Mesodermal cell (in vitro differentiated cells): ENCODE data around the gene ABCG8.

Experiments
- H3K27ac ChIP-seq: 2 replicates; pipeline ENCODE4 v1.7.0; 2013; ENCODE audit warnings: mild to moderate bottlenecking, low read depth, low read length, moderate library complexity; ENCODE audit not compliant: severe bottlenecking
- H3K36me3 ChIP-seq: 2 replicates; pipeline ENCODE4 v1.7.1; 2013; ENCODE audit warnings: mild to moderate bottlenecking, low read length, moderate library complexity; ENCODE audit not compliant: control insufficient read depth, insufficient read depth
- H3K4me1 ChIP-seq: one replicate; pipeline ENCODE4 v1.7.1; 2013; ENCODE audit warnings: mild to moderate bottlenecking, low read length; ENCODE audit not compliant: insufficient read depth, control insufficient read depth, poor library complexity, severe bottlenecking
- H3K4me3 ChIP-seq: 2 replicates; pipeline ENCODE4 v1.7.0; 2013; ENCODE audit warnings: low read length, control low read depth, mild to moderate bottlenecking; ENCODE audit not compliant: insufficient read depth, poor library complexity, severe bottlenecking; ENCODE audit errors: extremely low read depth
- H3K9me3 ChIP-seq: 2 replicates; pipeline ENCODE4 v1.7.1; 2013; ENCODE audit warnings: mild to moderate bottlenecking, low read length, moderate library complexity; ENCODE audit not compliant: control insufficient read depth
- WGBS, 2 experiments: methylation state at CpG; one replicate each; pipeline ENCODE4 v1.1.5; 2013; ENCODE audit warnings: missing lambda C conversion rate in 2 of 2; ENCODE audit not compliant: insufficient coverage in 2 of 2; 5-methylcytosine and 5-hydroxymethylcytosine counted together

The ABCG8 gene

DNA sequence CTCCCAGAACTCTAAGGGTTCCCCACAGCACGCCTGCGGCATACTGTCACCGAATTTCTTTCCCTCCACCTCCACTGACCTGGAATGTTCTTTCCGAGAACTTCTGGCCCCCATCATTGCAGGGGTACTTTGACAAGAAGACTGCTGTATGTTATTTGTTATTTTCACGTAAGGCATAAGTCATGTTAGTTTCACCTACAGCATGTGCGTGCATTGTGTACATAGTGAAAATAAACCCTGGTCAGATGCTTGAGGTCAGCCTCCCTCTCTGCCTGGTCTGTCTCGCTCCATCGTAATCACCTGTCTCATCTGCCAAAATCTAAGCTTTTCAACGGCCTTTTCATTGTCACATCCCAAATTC is 4.1 kb downstream of the ABCG8 start:
- no peaks in the 10 kb centered on the region for H3K9me3 ChIP-seq
- no peak overlapping the region for H3K4me3 ChIP-seq
- H3K36me3 ChIP-seq: no peaks in the 10 kb centered on the region
- H3K27ac ChIP-seq: no peak overlapping the region
- H3K4me1 ChIP-seq: no peaks in the 10 kb centered on the region
- WGBS, 2 experiments: 83 to 93% methylated on average over 4 to 7 of the region's 9 CpGs

DNA sequence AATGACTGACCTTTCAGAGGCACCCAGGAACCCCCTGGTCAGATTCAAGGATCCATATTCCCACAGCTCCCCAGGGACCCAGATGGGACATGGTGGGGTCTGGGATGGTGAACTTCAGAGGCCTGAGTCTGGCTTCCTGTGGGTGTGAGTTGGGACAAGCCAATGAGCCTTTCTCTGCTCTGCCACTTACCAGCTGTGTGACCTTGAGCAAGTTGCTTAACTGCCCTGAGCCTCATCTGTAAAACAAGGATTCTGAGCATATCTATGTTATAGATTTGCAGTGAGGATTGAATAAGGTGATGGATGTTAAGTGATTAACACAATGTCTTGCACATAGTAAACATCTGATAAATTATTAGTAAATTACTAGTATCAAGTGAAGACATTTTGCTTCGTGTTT is 6.4 kb downstream of the ABCG8 start:
- Histone ChIP-seq H3K36me3 (no peaks in the 10 kb centered on the region), H3K9me3 (no peaks in the 10 kb centered on the region), H3K4me3 (no peak overlapping the region), H3K4me1 (no peaks in the 10 kb centered on the region), H3K27ac (no peak overlapping the region)
- no CpG with 5 or more reads among the region's 1 CpG for WGBS, 2 experiments

DNA sequence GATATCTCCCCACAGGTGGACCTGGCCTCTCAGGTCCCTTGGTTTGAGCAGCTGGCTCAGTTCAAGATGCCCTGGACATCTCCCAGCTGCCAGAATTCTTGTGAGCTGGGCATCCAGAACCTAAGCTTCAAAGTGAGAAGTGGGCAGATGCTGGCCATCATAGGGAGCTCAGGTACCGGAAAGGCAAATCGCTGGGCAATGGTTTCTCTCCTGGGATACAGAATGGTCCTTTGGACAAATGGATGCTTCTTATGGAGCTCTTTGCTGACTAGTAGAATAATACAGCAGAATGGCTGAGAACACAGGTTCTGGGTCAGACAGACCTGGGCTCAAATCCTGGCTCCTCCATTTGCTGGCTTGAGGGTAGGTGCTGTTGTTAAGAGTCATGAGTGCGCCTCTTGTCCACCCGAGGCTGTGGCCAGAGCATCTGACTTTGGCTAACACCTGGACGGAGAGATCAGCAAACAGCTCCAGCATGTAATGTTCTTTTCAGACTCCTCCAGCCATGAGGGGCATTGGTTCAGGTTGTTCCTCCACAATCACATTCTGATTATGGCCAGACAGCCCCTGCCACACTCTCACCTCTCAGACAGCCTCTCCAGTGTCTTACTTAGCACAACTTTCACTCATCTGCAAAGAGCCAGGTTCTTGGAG is 7.5 kb downstream of the ABCG8 start:
- Histone ChIP-seq H3K36me3 (no peaks in the 10 kb centered on the region), H3K4me1 (no peaks in the 10 kb centered on the region), H3K9me3 (no peaks in the 10 kb centered on the region), H3K27ac (no peak overlapping the region), H3K4me3 (no peak overlapping the region)
- 79 to 96% methylated on average over 5 of the region's 5 CpGs for WGBS, 2 experiments

DNA sequence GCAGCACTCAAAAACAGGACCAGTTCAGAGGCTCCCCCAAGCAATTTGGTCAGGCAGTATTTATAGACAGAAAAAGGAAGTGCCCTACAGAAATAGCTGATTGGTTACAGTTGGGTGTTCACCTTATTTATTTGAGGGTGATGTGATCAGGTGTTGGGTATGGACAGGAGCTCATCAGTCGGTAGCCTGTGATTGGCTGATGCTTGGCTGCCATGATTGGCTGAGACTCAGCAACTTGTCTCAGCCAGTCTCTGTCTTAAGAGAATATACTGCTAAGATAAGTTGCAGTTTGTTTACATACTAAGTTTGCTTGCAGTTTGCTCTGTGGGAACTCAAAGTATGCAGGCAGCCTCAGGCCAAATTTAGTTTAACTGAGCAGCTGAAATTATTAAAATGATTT is 9.4 kb downstream of the ABCG8 start:
- H3K9me3 ChIP-seq: no peaks in the 10 kb centered on the region
- no peak overlapping the region for H3K27ac ChIP-seq
- H3K4me3 ChIP-seq: no peak overlapping the region
- H3K4me1 ChIP-seq: no peaks in the 10 kb centered on the region
- WGBS, 2 experiments: 92% methylated on average over 1 of the region's 1 CpG; no CpG with 5 or more reads in 1 of the 2 experiments
- H3K36me3 ChIP-seq: no peaks in the 10 kb centered on the region

DNA sequence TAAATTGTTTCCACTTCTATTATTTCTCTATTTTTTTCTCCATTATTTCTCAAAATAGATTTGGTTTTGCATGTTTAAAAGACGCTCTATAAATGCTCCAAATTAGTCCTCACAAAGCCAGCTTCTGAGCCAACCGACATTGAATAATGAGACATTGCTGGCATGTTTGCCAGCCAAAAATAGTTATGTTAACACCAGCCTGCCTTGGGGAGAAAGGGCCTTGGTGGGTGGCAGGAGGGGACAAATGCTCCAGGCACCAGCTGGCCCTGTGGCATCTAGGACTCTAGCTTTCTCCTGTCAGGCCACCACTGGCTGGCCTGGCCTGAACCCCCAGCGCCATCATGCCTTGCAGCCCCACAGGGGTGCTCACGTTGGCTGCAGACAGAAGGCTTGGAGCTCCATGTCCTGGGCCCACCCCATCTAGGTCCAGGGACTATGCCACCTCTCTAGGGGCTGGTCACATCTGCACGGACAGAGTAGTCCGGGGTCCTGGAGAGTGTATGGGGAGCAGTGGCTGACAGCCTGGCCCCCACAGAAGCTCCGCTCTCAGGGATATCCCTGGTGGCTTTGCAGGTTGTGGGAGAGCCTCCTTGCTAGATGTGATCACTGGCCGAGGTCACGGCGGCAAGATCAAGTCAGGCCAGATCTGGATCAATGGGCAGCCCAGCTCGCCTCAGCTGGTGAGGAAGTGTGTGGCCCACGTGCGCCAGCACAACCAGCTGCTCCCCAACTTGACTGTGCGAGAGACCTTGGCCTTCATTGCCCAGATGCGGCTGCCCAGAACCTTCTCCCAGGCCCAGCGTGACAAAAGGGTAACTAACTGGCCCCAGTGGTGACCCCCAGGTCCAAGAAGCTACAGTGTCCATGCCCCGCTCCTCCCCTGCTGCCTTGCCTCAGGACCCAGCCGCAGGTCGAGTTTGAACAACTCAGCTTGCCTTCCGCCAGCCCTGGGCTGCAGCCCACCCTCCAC is 12.5 kb downstream of the ABCG8 start:
- Histone ChIP-seq H3K36me3 (no peaks in the 10 kb centered on the region), H3K4me3 (no peak overlapping the region), H3K9me3 (no peaks in the 10 kb centered on the region), H3K4me1 (no peaks in the 10 kb centered on the region), H3K27ac (no peak overlapping the region)
- 94 to 98% methylated on average over 15 to 16 of the region's 20 CpGs for WGBS, 2 experiments

DNA sequence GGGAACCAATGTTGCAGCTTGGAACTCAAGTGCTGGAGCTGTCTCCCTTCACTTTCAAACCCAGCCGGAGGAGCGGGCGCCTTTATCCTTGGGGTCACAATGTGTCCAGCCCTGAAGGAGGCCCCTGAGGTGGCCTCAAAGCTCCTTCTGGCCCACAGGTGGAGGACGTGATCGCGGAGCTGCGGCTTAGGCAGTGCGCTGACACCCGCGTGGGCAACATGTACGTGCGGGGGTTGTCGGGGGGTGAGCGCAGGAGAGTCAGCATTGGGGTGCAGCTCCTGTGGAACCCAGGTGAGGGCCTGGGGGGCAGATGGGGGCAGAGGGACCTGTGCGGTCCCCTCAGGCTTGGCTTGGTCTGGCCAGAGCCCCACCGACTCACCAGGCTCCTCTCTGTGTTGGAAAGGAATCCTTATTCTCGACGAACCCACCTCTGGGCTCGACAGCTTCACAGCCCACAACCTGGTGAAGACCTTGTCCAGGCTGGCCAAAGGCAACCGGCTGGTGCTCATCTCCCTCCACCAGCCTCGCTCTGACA is 13.5 kb downstream of the ABCG8 start:
- WGBS, 2 experiments: 82 to 91% methylated on average over 20 to 21 of the region's 21 CpGs
- H3K4me3 ChIP-seq: no peak overlapping the region
- H3K27ac ChIP-seq: no peak overlapping the region
- H3K9me3 ChIP-seq: no peaks in the 10 kb centered on the region
- H3K4me1 ChIP-seq: no peaks in the 10 kb centered on the region
- H3K36me3 ChIP-seq: no peaks in the 10 kb centered on the region

DNA sequence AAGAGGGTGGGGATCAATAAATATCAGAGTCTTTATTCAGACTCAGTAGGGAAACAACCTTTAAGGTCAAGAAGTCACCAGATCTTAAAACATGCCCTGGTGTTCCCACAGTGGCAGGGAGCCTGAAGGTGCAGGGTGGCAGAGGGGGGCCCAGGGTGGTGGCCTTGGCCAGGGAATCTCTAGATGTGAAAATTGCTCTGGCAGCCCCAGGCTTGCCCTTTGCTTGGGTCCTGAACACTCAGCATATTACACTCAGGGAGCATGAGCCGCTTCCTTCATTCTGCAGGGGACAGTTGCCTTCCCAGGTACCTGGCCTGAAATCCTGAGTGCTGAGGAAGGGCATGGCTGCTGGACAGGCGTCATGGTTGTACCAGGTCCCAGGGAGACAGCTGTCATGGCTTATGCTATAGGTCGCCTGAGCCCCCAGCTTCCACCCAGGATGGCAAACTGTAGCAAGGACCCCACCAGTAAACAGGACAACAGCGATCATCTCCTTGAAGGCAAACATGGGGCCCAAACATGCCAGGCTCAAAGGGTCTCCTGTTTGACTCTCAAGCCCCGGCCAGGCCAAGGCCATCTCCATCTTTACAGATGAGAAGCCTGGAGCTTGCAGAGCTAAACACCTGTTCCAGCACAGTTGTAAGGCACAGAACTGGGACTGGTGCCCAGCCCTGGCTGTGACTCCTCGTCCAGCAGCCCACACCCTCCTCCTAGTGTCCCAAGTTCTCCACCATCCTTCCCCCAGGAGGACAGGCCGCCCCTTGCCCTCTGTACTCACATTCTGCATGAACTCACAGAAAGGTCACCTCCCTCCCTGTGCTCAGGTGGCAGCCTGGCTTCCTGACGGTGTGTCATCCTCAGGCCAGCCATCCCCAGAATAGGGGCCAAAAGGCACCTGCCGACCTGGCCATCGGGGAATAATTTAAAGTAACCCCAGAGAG is 14.6 kb downstream of the ABCG8 start:
- Histone ChIP-seq H3K4me3 (no peak overlapping the region), H3K27ac (no peak overlapping the region), H3K36me3 (no peaks in the 10 kb centered on the region), H3K9me3 (no peaks in the 10 kb centered on the region), H3K4me1 (no peaks in the 10 kb centered on the region)
- WGBS, 2 experiments: 88% methylated on average over 8 to 10 of the region's 10 CpGs

DNA sequence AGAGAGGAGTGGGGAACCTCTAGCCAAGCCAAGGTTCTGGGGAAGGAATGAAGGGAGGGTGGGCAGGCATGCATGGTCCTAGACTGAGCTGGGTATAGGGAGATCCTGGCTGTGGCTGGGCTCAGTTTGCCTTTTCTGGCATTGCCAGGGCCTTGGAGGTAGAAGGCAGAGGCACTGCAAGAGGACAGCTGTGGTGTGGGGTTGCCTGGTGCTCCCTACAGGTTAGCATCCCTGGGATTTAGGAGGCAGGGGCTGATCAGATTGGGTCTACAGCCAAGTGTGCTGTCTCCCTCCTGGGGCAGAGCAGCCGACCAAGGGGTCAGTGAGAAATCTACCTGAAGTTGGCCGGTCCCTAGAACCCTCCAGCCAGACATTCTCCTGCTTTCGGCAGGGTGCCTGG is 15.9 kb downstream of the ABCG8 start:
- no peaks in the 10 kb centered on the region for H3K36me3 ChIP-seq
- 76 to 83% methylated on average over 3 of the region's 3 CpGs for WGBS, 2 experiments
- H3K4me3 ChIP-seq: no peak overlapping the region
- no peak overlapping the region for H3K27ac ChIP-seq
- H3K4me1 ChIP-seq: no peaks in the 10 kb centered on the region
- H3K9me3 ChIP-seq: no peaks in the 10 kb centered on the region

DNA sequence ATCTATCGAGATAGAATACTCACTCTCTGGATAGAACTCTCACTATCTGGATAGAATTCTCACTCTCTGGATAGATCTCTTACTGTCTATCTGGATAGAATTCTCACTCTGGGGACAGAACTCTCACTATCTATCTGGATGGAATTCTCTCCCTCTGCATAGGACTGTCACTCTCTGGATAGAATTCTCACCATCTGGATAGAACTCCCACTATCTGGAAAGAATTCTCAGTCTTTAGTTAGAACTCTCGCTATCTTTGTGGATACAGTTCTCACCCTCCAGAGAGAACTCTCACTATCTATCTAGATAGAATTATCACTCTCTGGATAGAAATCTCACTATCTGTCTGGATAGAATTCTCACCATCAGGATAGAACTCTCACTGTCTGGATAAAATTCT is 16.5 kb downstream of the ABCG8 start:
- no peaks in the 10 kb centered on the region for H3K9me3 ChIP-seq
- H3K4me3 ChIP-seq: no peak overlapping the region
- H3K4me1 ChIP-seq: no peaks in the 10 kb centered on the region
- H3K36me3 ChIP-seq: no peaks in the 10 kb centered on the region
- WGBS, 2 experiments: 71 to 84% methylated on average over 1 to 2 of the region's 2 CpGs
- no peak overlapping the region for H3K27ac ChIP-seq

DNA sequence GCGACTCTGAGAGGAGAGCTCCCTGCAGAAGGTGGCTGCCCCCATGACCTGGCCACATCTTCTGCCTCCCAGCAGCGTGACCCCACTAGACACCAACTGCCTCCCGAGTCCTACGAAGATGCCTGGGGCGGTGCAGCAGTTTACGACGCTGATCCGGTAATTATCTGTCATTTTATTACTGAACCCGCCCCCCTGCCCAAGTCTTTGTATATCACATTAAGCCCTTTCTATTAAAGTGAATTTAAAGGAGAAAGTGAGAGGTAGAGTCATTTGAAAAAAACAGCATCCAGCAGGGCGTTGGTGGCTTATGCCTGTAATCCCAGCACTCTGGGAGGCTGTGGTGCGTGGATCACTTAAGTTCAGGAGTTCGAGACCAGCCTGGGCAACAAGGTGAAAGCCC is 33.4 kb downstream of the ABCG8 start:
- Histone ChIP-seq H3K4me1 (no peaks in the 10 kb centered on the region), H3K9me3 (no peaks in the 10 kb centered on the region), H3K36me3 (no peaks in the 10 kb centered on the region), H3K4me3 (no peak overlapping the region), H3K27ac (no peak overlapping the region)
- 88 to 90% methylated on average over 3 to 10 of the region's 12 CpGs for WGBS, 2 experiments
